HG02981 (cell line): ENCODE data around the gene TECR.
"Not testable (repeated sequence)": the region's sequence is repeated elsewhere in the genome, so short reads cannot be mapped to it uniquely, and the experiment has no call there.

Experiments
- ATAC-seq: cut with Tn5 transposase; IDR thresholded peaks from one replicate; pipeline ENCODE4 v1.9.1; 2021; ENCODE audit warnings: mild to moderate bottlenecking, moderate library complexity; ENCODE audit not compliant: unreplicated experiment

Gene TECR

GRCh38 chr19:14580623-14581237 is 51.3 kb downstream of the TECR start:
- ATAC-seq, result no peak

- ATAC-seq, result no peak
Observed at GRCh38 chr19:14582894-14583340, 53.5 kb downstream of the TECR start, which contains the start of gene CLEC17A. TSS of gene CLEC17A (plus strand) at chr19:14583084. CDS start at chr19:14583161, 77 bp downstream.

DNA sequence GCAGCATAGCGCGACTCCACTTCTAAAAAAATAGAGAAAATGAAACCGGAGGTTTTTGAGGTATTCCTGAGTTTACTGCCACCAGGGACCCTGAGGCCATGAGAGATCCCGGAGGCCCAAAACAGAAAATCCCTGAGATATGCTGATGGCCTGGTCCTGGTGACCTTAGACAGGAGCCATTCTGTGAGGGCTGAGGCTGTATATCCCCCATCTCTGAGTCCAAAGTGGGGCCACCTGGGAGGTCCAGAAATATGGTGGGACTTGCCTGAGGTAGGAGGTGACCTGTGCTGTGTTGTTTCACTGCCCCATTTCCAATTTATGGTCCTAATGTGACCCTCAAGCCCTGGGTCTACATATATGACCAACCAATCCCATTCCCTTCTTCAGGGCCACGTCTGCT is 55.0 kb downstream of the TECR start:
- ATAC-seq, result not testable (repeated sequence)

DNA sequence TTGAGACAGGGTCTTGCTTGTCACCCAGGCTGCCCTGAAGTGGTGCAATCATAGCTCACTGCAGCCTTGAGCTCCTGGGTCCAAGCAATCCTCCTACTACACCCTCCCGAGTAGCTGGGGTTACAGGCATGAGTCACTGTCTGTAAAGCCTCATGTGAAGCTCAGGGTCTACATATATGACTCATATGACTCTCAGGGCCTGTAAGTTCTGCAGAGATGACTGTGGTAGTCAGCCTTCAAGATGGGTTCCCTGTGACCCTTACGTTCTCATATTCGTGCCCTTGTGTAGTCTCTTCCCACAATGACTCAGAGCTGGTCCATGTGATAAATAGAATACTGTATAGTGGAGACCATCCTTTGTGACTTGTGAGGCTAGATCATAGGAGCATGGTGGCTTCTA is 55.8 kb downstream of the TECR start:
- peak; percentile 76 for ATAC-seq

GRCh38 chr19:14589433-14589832 is 60.0 kb downstream of the TECR start:
- ATAC-seq, result not testable (repeated sequence)

DNA sequence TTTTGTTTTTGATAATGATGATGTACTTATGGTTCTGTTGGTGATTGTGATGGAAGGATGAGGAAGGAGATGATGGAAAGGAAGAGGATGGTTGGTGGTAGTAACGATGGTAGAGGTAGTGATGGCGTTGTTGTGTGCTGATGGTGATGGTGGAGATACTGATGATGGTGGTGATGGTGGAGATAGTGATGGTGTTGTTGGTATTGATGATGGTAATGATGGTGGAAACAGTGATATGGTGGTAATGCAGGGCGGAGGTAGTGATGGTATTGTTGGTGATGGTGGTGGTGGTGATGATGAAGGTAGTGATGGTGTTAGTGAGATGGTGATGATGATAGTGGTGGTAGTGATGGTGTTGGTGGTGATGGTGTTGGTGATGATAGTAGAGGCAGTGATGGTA is 66.2 kb downstream of the TECR start:
- ATAC-seq, result no peak

DNA sequence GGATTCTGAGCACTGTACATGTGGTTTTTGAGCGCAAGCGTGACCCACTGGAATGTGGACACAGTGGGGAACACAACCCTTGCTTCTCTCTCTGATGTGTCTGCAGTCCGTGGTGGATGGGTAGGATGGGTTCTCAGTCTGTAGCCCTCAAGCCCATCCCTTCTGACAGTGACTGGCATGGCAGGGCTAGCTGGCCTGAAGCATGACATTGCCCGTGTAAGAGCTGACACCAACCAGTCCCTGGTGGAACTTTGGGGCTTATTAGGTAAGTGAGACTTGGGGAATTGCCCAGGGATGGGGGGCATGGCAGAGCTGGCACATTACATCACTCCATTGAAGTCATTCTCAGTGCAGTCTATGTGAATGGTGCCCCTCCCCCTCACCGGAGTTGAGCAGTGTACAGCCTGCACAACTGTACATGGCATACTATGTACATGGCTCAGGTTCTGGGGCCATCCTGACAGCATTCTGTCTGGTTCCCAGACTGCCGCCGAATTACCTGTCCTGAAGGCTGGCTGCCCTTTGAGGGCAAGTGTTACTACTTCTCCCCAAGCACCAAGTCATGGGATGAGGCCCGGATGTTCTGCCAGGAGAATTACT is 70.3 kb downstream of the TECR start:
- no peak for ATAC-seq

GRCh38 chr19:14603990-14604387 is 74.6 kb downstream of the TECR start:
- ATAC-seq, result peak; percentile 79

GRCh38 chr19:14606627-14607026 is 77.2 kb downstream of the TECR start:
- ATAC-seq, result no peak

DNA sequence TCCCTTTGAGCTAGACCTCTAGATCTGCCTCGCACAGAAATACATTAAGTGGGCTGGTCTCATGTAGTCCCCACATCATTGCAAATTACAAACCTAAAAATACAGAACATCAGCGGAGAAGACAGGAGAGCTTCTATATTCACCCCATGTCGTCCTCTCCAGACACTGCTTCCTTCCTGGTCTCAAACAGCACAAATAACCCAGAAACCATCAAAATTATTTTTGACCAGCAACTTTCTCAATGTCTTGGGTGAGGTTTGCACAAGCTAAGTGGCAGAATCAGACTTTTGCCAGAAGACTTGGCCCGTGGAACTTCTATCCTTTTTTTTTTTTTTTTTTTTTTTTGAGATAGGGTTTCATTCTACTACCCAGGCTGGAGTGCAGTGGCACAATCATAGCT is 81.7 kb downstream of the TECR start:
- ATAC-seq, result no peak

GRCh38 chr19:14612242-14612641 is 82.8 kb downstream of the TECR start:
- ATAC-seq, result not testable (repeated sequence)

- ATAC-seq, result no peak
Observed at GRCh38 chr19:14612657-14613056, 83.3 kb downstream of the TECR start.

DNA sequence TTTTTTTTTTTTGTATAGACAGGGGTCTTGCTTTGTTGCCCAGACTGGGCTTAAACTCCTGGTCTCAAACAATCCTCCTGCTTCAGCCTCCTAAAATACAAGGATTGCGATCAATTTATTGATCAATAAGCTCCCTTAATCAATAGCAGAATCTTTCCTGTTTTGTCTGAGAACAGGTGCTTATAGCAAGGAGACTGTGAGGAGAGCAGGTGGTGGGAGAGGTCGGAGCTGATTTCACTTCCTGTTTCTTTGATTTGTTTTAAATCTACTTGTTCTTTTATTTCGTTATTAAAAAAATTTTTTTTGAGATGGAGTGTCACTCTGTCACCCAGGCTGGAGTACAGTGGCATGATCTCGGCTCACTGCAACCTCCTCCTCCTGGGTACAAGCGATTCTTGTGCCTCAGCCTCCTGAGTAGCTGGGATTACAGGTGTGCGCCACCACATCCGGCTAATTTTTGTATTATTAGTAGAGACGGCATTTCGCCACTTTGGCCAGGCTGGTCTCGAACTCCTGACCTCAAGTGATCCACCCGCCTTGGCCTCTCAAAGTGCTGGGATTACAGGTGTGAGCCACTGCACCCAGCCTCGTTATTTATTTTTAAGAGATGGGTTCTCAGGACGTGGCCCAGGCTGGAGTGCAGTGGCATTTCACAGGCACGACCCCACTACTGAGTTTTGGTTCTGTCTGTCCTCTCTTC is 84.2 kb downstream of the TECR start:
- ATAC-seq, result not testable (repeated sequence)

GRCh38 chr19:14614099-14614412 is 84.7 kb downstream of the TECR start:
- ATAC-seq, result no peak
